Measurements from ENCODE around the gene KCNJ6.
"Not testable (repeated sequence)": the region's sequence is repeated elsewhere in the genome, so short reads cannot be mapped to it uniquely, and the experiment has no call there.

The KCNJ6 gene

GRCh38 chr21:37916310-37917051 is at the start of gene KCNJ6:
Gene KCNJ6, minus strand, starts transcription at chr21:37916457. Its CDS starts 75,775 bp downstream, at chr21:37840682.
- DNase-seq (ENCODE audit: low read depth in 2 of 2) = no peak

- DNase-seq (ENCODE audit: low read depth in 2 of 2) = no peak
Observed at GRCh38 chr21:37965088-37965805, 49.0 kb upstream of the KCNJ6 start.

- no peak for DNase-seq (ENCODE audit: low read depth in 2 of 2)
Observed at GRCh38 chr21:37958537-37958936, 42.3 kb upstream of the KCNJ6 start.

- no peak for DNase-seq (ENCODE audit: low read depth in 2 of 2)
Observed at GRCh38 chr21:37956772-37957171, 40.5 kb upstream of the KCNJ6 start.

GRCh38 chr21:37945036-37945435 is 28.8 kb upstream of the KCNJ6 start:
- no peak for DNase-seq (ENCODE audit: low read depth in 2 of 2)

GRCh38 chr21:37944496-37944895 is 28.2 kb upstream of the KCNJ6 start:
- no peak for DNase-seq (ENCODE audit: low read depth in 2 of 2)

- no peak for DNase-seq (ENCODE audit: low read depth in 2 of 2)
Observed at GRCh38 chr21:37940691-37941090, 24.4 kb upstream of the KCNJ6 start.

- DNase-seq (ENCODE audit: low read depth in 2 of 2) = no peak
Observed at GRCh38 chr21:37939838-37940237, 23.6 kb upstream of the KCNJ6 start.

- no peak for DNase-seq (ENCODE audit: low read depth in 2 of 2)
Observed at GRCh38 chr21:37939251-37939650, 23.0 kb upstream of the KCNJ6 start.

GRCh38 chr21:37937668-37938067 is 21.4 kb upstream of the KCNJ6 start:
- no peak for DNase-seq (ENCODE audit: low read depth in 2 of 2)

- no peak for DNase-seq (ENCODE audit: low read depth in 2 of 2)
Observed at GRCh38 chr21:37936010-37936785, 19.9 kb upstream of the KCNJ6 start.

- DNase-seq (ENCODE audit: low read depth in 2 of 2) = no peak
Observed at GRCh38 chr21:37932936-37933335, 16.7 kb upstream of the KCNJ6 start.

GRCh38 chr21:37927711-37928110 is 11.5 kb upstream of the KCNJ6 start:
- DNase-seq (ENCODE audit: low read depth in 2 of 2) = no peak

GRCh38 chr21:37921091-37921490 is 4.8 kb upstream of the KCNJ6 start:
- no peak for DNase-seq (ENCODE audit: low read depth in 2 of 2)

GRCh38 chr21:37920302-37920701 is 4.0 kb upstream of the KCNJ6 start:
- not testable (repeated sequence) for DNase-seq (ENCODE audit: low read depth in 2 of 2)

- DNase-seq (ENCODE audit: low read depth in 2 of 2) = no peak
Observed at GRCh38 chr21:37917612-37918011, 1.4 kb upstream of the KCNJ6 start.

GRCh38 chr21:37915941-37916309 is 332 bp downstream of the KCNJ6 start:
- no peak for DNase-seq (ENCODE audit: low read depth in 2 of 2)

- DNase-seq (ENCODE audit: low read depth in 2 of 2) = no peak
Observed at GRCh38 chr21:37915497-37915911, 753 bp downstream of the KCNJ6 start.

- no peak for DNase-seq (ENCODE audit: low read depth in 2 of 2)
Observed at GRCh38 chr21:37912616-37913015, 3.6 kb downstream of the KCNJ6 start.

- no peak for DNase-seq (ENCODE audit: low read depth in 2 of 2)
Observed at GRCh38 chr21:37909936-37910335, 6.3 kb downstream of the KCNJ6 start.

- DNase-seq (ENCODE audit: low read depth in 2 of 2) = no peak
Observed at GRCh38 chr21:37908691-37909090, 7.6 kb downstream of the KCNJ6 start.

GRCh38 chr21:37907076-37907475 is 9.2 kb downstream of the KCNJ6 start:
- DNase-seq (ENCODE audit: low read depth in 2 of 2) = no peak

- DNase-seq (ENCODE audit: low read depth in 2 of 2) = no peak
Observed at GRCh38 chr21:37905291-37905690, 11.0 kb downstream of the KCNJ6 start.
